NOMO-1 treated with dmso at 0.1 percent for 144 hours (cell line): ENCODE results near the gene FANCC.

ENCODE experiments used
- DNase-seq: peaks from one replicate; lab custom pipeline; 2025; ENCODE audit not compliant: unreplicated experiment; lab: John Stamatoyannopoulos, UW

The FANCC gene

DNA sequence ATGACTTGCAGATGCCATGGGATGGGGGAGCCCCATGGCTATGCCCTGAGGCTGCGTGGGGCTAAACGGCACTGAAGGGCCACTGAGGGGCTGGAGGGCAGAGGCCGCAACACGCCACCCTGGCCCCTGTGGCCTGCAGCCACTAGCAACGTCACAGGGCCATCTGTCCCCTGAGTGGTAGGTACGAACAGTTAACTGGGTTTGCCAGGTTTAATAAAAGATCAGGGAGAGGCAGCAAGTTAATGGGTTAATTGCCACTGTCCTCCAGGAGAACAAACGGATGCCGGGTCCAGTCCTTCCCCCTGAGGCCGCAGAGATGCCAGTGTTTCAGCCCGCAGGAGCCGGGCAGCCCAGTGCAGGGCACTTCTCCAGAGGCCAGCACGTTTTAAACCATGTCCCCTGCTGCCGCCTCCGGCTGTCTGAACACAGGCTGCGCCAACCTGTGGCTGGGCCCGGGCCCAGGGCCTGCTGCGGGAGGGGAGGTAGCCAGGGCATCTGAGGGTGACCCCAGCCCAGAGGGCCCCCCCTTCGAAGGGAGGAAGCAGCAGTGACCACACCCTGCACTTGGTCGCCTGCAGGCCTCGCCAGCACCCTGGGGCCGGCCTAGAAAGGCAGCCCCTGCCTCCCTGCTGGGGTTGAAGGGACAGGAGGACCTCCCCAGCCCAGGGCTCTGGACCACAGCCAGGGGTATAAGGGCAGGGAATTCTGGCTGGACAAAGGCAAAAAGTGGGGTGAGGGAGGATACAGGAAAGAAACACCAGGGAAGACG lies 227.3 kb downstream of the FANCC start:
- no peak for DNase-seq

DNA sequence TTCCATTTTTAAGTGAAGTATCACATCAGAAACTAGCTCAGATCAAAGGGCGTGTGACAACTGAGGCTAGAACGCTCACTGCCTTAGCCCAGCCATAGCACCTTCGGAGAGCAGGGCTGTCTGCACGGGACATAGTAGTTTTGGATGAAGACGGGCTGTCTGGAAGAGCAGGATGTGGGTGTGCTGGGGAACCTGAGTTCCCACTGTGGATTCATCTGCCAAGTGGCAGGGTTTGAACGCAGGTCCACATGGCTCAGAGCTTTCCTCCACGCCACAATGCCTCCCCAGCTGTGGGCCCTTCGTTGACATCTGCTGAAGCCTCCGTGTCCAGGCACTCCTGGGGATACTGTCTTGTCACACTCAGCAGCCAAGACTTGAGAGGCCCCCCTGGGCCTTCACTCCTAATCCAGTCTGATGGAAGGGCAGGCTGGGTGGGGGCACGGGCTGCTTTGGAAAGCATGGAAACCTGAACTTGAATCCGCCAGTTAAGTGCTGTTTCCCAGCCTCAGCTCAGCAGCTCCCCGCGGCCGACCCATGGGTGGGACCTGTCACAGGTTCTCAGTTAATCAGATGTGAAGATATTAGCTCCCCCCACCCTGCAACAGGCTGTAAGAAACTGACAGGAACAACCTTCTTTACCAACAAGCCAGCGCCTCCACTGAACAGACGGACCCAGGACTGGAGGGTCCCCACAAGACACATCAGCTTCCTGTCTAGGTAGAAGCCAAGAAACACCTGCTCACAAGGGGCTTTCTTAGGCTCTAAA lies 228.1 kb downstream of the FANCC start:
- DNase-seq, result no peak

DNA sequence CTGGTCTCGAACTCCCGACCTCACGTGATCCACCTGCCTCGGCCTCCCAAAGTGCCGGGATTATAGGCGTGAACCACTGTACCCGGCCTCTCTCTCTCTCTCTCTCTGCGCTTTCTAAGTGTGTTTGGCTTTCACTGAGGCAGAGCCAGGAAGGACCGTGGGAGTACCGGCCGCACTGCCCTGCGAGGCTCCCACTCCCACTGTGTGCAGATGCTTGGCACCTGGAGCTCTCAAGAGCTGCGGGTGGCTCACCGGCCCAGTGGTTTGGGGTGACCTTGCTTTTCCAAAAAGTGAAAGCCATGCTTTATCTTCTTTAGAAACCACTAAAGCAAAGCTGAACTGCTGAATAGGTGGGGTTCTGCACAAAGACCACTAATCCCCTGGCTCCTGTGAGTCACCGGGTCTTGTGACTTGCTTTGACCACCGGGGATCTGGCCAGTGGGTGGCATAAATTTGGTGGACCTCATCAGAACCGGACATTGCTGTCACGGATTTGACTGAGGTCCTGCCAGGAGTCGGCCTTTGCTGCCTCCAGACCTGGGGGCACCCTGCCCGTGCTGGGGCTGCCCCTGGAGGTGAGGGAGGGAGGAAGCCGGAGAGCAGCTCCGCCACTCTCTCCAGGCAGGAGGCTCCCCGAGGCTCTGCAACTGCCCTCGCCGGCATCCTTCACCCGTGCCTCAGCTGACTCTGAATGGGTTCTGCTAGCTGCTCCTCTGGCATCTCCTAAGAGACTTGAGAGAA lies 228.9 kb downstream of the FANCC start:
- DNase-seq, result no peak

- no peak for DNase-seq
Measured at GRCh38 chr9:95087659-95088242, 229.8 kb downstream of the FANCC start.

GRCh38 chr9:95086564-95086955 lies 230.9 kb downstream of the FANCC start:
- no peak for DNase-seq

GRCh38 chr9:95085861-95086563 lies 231.5 kb downstream of the FANCC start:
- DNase-seq, result no peak

- DNase-seq, result no peak
Measured at GRCh38 chr9:95085036-95085770, 232.3 kb downstream of the FANCC start.

GRCh38 chr9:95084254-95084934 lies 233.1 kb downstream of the FANCC start:
- no peak for DNase-seq

- DNase-seq, result no peak
Measured at GRCh38 chr9:95083086-95083768, 234.3 kb downstream of the FANCC start.

DNA sequence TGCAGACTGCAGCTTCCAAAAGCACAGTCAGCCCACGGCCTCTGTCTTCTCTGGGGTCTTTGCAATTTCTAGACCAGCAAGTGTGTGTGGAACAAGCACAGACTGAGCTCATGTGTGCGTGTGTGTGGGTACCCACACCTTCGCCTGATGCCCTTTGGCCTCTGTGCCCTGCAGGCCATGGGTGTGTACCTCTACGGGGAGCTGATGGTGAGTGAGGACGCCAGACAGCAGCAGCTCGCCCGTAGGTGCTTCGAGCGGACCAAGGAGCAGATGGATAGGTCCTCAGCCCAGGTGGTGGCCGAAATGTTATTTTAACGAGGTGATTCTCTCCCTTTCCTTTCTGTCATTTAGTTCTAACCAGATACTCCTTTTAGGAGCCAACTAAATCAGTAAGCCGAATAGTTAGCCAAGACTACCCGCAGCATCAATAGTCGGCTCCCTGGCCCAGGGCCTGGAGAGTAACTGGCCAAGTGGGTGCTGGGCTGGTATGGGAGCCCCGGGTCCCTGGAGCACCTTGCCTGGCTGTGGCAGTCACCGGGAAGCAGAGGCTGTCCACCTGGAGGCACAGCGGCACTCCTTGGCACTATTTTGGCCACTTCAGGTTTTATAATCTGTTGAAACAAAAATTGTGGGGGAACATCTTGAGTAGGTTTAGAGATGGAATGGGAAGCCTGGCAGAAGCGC lies 235.0 kb downstream of the FANCC start:
- DNase-seq, result no peak

DNA sequence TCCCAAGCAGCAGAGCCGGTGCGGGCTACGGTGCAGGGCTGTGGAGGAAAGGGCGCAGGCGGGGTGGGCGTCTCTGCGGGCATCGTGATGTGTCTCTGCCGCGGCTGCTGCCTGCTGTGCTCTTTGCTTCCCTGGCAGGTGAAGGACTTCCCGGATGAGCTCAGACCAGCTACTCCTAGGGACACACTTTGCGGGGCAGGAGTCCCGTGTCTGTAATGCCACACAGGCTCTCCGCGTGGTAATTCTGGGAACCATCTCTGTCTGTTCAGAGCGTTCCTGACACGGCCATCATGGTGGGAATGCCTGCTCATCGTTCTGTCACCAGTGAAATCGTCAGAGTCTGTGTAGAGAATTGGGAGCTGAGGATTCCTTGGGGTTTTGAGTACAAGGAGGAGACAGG lies 235.5 kb downstream of the FANCC start:
- no peak for DNase-seq

DNA sequence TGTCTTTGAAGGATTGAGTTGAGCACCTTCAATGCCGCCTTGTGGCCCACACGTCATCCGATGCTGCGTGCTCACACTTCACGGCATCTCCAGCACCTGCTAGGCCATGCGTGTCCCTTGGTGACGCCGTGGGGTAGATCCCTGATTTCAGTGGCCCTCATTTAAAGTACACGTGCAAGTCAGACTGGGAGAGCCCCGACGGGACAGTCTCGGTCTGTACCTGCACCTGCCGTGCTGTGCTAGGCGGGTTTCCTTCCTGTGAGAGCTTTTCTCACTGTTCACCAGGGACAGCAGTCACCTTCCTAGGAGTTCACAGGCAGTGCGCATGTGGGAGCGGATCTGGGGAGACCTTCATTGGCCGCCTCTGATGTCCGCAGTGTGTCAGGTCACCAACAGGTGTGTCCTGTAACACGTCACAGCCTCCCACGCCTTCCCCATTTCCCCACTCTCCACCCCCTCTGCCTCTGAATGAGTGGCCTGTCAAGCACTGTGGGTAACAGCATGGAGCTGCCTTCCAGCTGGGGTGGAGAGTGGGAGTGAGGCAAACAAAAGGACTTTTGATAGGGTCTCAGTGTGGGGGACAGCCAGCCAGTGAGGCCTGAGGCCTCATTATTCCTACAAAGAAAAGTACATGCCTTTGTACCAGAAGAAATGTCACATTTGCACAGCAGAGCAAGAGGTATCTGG lies 236.4 kb downstream of the FANCC start:
- no peak for DNase-seq

DNA sequence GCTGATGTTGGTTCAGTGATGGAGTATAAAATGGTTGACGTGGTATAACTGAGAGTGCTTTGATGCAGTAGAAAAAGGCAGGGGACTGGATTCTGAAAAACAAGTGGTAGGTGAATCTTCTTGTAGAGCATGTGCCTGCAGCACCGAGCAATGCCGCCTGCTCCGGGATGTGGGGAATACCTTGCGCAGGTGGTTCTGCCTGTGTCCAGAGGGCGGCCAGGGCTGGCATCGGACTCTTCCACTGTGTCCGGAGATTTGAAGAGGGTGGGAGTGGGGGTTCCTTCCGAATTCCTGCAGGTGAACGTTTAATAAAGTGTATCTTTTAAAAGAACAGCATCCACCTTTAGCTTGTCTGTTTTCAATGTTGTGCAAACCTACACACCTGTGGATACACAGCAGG lies 238.0 kb downstream of the FANCC start:
- no peak for DNase-seq

DNA sequence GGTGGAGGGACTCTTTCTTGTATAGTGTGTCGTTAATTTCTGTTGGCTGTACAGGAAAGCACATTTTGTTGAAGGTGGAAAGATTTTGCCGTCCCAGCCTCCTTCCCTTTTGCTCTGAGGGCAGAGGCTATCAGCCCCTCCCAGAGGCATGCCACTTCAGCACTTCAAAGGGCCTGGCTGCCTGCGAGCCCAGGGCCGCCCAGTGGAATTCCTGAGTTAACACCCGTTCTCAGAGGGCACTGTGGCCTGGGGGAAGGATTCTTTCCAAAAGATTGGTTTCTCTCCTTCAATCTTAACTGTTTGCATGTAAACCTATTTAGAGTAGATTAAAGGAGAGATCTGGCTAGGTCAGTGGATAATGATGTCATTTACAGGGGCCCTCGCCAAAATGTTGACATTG lies 238.6 kb downstream of the FANCC start:
- no peak for DNase-seq

DNA sequence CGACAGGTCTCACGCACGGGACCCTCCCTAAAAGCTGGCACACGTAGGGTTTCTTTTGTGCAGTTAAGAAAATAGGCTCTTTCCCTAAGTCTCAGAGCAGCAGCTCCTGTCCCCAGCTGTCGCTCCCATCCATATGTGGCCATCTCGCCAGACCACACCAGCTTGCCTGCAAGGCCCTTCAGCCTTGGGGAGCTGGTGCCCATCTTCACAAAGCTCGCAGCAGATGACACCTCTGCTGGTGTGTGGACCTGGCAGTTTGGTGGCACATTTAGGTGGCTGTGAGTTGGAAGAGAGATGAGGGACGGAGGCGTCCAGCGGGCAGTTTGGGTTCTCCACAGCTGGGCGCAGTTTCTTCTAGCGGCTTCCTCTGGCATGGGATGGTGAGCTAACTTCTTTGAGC lies 239.0 kb downstream of the FANCC start:
- DNase-seq, result no peak

DNA sequence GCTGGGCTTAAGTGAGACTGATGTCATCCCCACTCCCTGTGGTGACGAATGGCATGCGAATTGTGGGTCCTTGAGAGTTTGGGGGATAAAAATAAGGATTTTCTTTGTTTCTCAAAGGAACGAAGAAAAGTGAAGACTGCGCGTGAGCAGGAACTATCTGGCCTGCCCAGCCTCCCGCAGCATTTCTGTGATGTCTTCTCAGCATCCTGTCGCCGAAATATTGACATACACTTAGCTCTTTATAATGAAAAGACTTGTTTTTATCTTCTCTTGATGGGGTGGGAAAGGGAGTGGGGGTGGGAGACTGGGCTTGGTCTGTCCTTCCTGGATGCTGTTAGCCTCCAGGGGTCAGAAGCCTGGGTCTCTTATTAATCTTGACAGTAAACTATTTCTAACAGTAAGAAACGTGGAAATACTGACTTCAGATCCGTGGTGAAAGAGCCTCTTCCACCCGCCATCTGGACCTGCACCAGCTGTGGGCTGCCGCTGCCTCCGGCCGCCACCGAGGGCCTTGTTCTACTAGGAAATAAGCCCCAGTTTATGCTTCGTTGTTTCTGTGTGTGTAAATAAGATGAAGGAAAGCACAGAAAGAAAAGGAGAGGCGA lies 239.6 kb downstream of the FANCC start:
- DNase-seq, result no peak

DNA sequence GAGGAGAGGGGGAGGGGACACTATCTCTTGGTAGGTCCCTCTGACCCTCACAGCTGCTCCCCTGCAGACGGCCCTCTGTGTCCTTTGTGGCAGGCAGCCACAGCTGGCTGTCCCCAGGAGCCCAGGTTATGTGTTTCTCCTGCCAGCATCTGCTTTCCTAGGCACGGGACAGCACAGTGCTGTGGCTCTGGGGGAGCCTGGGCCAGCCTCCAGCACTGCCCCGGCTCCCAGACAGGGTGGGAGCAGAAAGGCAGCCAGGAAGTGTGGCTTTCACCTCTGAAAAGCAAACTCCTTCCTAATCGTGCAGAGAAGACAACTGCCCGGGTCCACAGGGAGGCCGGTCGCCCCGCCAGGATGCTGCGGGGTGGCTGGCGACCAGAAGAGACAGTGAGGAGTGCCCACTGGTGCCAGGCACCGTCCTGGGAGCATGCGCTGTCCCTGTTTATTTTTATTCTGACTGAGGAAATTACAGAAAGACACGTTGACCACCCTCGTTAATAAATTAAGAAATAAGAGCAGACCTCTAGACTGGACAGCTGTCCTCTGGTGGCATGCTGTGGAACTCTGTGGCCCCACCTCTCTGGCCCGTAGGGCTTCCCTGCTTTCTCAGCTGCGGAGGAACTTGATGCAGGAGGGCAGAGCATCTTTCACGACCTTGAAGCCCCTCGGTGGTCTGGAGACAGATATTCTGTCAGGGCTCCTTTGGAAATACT lies 240.3 kb downstream of the FANCC start:
- DNase-seq, result no peak
